ENCODE results near the gene FAM210A. TPM values are rescaled to one million over a fixed set of nuclear protein-coding genes. Genes with fewer than 3 reads are reported as not detected.

FAM210A gene
- total and polyA plus RNA-seq, 2 of the 4 experiments (the other 2 are of a cell fraction) = 9.8 to 25.3 TPM

DNA sequence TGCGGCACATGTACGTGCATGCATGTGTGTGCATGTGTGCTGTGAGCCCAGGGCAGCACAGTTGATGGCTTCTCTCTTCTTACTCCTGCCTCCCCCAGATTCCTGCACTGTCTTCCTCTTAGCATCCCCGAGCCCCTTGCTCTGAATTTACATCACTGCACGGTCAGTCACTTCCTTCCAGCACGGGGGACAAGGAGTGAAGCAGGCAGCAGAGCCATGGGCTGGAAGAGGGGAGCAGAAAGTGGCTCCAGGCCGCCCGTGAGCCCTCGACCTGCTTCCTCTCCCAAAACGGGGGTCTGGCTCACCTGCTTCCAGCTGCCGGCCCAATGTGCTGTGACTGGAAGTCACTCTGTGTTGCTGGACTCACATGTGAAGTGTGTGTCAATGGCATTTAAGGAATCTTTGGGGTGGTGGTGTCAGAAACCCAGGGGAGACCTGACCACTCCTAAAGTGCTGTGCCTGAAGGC lies 106.1 kb downstream of the FAM210A start:
- H3K14ac ChIP-seq (replicated peaks; ENCODE audit: low read depth, low read length) = no peak overlapping the region
- no peak overlapping the region for H3K4me2 ChIP-seq (ENCODE audit: low read depth, low read length)
- H4K91ac ChIP-seq (ENCODE audit: insufficient read depth, low read depth, low read length) = no peak overlapping the region
- H3K9ac ChIP-seq (ENCODE audit: low read depth, low read length) = no peak overlapping the region
- no peaks in the 10 kb centered on the region for H3K4me1 ChIP-seq (ENCODE audit: control insufficient read depth, insufficient read depth, low read length)
- ATAC-seq (ENCODE audit: low read depth) (no peak), DNase-seq (no peak)
- no peak overlapping the region for H3K27ac ChIP-seq (ENCODE audit: insufficient read depth, low read length)
- no peak overlapping the region for H2BK15ac ChIP-seq (ENCODE audit: low read depth, low read length)
- H2BK20ac ChIP-seq (ENCODE audit: low read depth, low read length) = no peak overlapping the region
- TF ChIP-seq FOS (IDR thresholded peaks at IDR 0.05; ENCODE audit: low read depth, low read length) (no peak), BHLHE40 (IDR thresholded peaks at IDR 0.05; ENCODE audit: low read depth, low read length) (no peak), CHD1 (IDR thresholded peaks at IDR 0.05; ENCODE audit: low read depth, low read length) (no peak), MAZ (IDR thresholded peaks at IDR 0.05; ENCODE audit: borderline replicate concordance, low read depth, low read length) (no peak), USF2 (IDR thresholded peaks at IDR 0.05; ENCODE audit: low read depth, low read length) (no peak), POLR2A (IDR thresholded peaks at IDR 0.05; ENCODE audit: low read depth, low read length) (no peak), ELK1 (IDR thresholded peaks at IDR 0.05; ENCODE audit: borderline replicate concordance, low read depth, low read length) (no peak), MXI1 (IDR thresholded peaks at IDR 0.05; ENCODE audit: borderline replicate concordance, low read depth, low read length) (no peak), MAFK (IDR thresholded peaks at IDR 0.05; ENCODE audit: low read depth, low read length) (no peak), RFX5 (IDR thresholded peaks at IDR 0.05; ENCODE audit: low read depth, low read length) (no peak), SMC3 (IDR thresholded peaks at IDR 0.05; ENCODE audit: low read depth, low read length) (no peak), NFE2L2 (IDR thresholded peaks at IDR 0.05; ENCODE audit: low read depth, low read length) (no peak), CEBPB (IDR thresholded peaks at IDR 0.05; ENCODE audit: low read depth, low read length) (no peak), RAD21 (IDR thresholded peaks at IDR 0.05; ENCODE audit: low read length) (no peak), RCOR1 (IDR thresholded peaks at IDR 0.05; ENCODE audit: insufficient replicate concordance, low read length) (no peak)
- TF ChIP-seq, protein P1, sequence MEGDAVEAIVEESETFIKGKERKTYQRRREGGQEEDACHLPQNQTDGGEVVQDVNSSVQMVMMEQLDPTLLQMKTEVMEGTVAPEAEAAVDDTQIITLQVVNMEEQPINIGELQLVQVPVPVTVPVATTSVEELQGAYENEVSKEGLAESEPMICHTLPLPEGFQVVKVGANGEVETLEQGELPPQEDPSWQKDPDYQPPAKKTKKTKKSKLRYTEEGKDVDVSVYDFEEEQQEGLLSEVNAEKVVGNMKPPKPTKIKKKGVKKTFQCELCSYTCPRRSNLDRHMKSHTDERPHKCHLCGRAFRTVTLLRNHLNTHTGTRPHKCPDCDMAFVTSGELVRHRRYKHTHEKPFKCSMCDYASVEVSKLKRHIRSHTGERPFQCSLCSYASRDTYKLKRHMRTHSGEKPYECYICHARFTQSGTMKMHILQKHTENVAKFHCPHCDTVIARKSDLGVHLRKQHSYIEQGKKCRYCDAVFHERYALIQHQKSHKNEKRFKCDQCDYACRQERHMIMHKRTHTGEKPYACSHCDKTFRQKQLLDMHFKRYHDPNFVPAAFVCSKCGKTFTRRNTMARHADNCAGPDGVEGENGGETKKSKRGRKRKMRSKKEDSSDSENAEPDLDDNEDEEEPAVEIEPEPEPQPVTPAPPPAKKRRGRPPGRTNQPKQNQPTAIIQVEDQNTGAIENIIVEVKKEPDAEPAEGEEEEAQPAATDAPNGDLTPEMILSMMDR (conservative IDR thresholded peaks at IDR 0.05; ENCODE audit: low read depth, low read length) = no peak
- no peaks in the 10 kb centered on the region for H4K20me1 ChIP-seq (ENCODE audit: insufficient read depth, low read length)
- peaks cover 12% of the 10 kb centered on the region for H3K27me3 ChIP-seq (ENCODE audit: control insufficient read depth, insufficient read depth, low read length)
- H3K36me3 ChIP-seq (ENCODE audit: control insufficient read depth, insufficient read depth, low read length) = no peaks in the 10 kb centered on the region
- no peak overlapping the region for H3K23ac ChIP-seq (ENCODE audit: low read depth, low read length)
- intact Hi-C loops (cut with micrococcal nuclease) (no loop called here), dilution Hi-C loops (cut with HindIII; ENCODE audit: low sequenced_read_pairs, unreplicated experiment) (no loop called here), in situ Hi-C loops (cut with MboI; ENCODE audit: low sequenced_read_pairs) (no loop called here)
- no peaks in the 10 kb centered on the region for H3K9me1 ChIP-seq (ENCODE audit: insufficient read depth, low read length)
- no peak overlapping the region for H3K56ac ChIP-seq (ENCODE audit: extremely low read depth, insufficient read depth, low read length)
- H2BK5ac ChIP-seq (ENCODE audit: low read depth, low read length, poor library complexity, severe bottlenecking) = no peak overlapping the region
- H3K4ac ChIP-seq (ENCODE audit: low read depth, low read length) = no peak overlapping the region
- no peak overlapping the region for H4K5ac ChIP-seq (ENCODE audit: low read depth, low read length)
- no peaks in the 10 kb centered on the region for H3K79me1 ChIP-seq (ENCODE audit: low read depth in 1 of 2, low read length in 2 of 2)
- WGBS, 2 experiments (ENCODE audit: extremely low coverage in 2 of 2, insufficient read length in 1 of 2) = 70% methylated on average over 6 of the region's 10 CpGs; no CpG with 5 or more reads in 1 of the 2 experiments
- H2AK9ac ChIP-seq (replicated peaks; ENCODE audit: low read depth, low read length, poor library complexity) = no peak overlapping the region
- H2AK5ac ChIP-seq (ENCODE audit: low read depth, low read length) = no peak overlapping the region
- H4K8ac ChIP-seq (ENCODE audit: low read depth in 2 of 2, low read length in 2 of 2) = no peak overlapping the region
- ChIA-PET CTCF (no interaction called here), POLR2A (ENCODE audit: unreplicated experiment) (no interaction called here)
- H3K4me3 ChIP-seq (ENCODE audit: insufficient read depth, low read depth, low read length) = no peak overlapping the region
- H2BK120ac ChIP-seq (ENCODE audit: low read depth, low read length) = no peak overlapping the region
- no peak overlapping the region for H3K18ac ChIP-seq (ENCODE audit: low read depth, low read length)
- H2AFZ ChIP-seq (replicated peaks; ENCODE audit: low read length, poor library complexity) = no peak overlapping the region
- BruUV-seq (replicated peaks) = no TSS peak
- H3K9me3 ChIP-seq (ENCODE audit: control insufficient read depth, insufficient read depth, low read length) = no peaks in the 10 kb centered on the region

All from IMR-90 (cell line).